ENCODE results near the gene NOP14.
"Not testable (repeated sequence)": the region's sequence is repeated elsewhere in the genome, so short reads cannot be mapped to it uniquely, and the experiment has no call there.

The NOP14 gene

DNA sequence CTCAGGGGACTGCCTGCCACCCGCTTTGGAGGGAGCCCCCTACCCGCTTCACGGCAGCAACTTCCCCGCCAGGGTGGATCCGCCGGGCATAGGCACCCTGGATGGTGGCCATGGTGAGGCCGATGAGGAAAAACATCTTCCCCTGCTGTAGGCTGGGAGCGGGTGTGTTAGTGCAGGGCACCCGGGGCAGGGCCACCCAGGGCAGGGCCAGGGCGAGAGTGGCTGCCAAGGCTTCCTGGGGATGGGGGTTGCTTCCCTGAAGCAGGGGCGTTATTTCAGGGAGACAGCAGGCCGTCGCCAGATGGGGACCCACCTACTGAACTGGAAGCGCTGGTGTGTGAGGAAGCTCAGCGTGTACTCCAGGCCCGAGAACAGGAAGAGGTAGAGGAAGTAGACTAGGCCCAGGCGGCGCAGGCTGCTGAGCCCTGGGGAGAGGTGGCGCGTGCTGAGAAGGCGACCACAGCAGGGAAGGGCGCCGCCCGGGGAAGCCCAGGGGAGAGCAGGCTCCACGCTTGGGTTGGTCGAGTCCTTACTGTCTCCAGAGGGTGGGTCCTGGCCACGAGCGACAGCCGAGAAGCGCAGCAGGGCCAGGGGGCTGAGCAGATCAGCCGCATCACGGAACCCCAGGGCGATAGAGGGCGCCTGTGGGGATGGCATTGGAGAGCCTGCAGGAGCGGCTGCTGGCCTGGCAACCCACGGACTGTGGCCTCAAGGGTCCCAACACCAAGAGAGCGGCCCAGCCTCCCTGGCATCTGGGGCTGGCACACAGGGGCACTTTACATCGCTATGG lies 31.5 kb downstream of the NOP14 start:
- DNase-seq (ENCODE audit: low spot score): no peak

DNA sequence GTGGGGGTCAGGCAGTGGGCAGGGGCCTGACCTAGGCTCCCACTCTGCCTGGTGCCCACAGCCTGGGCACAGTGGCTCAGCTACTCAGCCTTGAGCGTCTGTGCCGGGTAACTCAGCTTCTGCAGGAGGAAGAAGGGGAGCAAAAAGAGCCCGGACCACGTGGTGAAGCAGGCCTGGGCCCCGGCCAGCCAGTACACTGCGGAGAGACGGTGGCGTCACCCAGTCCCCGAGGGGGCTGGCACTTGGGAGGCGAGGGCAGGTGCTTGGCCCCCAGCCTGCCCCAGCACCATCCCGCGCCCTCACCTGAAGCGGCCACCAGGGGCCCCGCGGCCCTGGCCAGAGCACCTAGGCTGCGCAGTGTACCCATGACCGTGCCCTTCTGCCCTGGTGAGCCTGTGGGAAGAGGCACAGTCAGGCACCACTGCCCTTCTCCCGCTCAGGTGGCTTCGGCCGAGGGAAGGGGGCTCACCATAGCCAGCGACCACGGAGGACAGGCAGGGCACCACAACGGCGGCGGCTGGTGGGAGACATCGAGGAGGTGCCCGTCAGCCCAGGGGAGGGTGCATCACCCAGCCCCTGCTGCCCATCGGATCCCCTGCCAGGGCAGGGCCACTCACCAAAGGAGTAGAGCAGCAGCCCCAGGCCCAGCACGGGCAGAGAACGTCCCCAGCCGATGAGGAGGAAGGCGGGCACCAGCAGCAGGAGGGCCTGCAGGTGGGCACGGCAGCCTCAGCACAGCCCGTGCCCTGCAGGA lies 32.3 kb downstream of the NOP14 start:
- DNase-seq (ENCODE audit: low spot score): no peak

DNA sequence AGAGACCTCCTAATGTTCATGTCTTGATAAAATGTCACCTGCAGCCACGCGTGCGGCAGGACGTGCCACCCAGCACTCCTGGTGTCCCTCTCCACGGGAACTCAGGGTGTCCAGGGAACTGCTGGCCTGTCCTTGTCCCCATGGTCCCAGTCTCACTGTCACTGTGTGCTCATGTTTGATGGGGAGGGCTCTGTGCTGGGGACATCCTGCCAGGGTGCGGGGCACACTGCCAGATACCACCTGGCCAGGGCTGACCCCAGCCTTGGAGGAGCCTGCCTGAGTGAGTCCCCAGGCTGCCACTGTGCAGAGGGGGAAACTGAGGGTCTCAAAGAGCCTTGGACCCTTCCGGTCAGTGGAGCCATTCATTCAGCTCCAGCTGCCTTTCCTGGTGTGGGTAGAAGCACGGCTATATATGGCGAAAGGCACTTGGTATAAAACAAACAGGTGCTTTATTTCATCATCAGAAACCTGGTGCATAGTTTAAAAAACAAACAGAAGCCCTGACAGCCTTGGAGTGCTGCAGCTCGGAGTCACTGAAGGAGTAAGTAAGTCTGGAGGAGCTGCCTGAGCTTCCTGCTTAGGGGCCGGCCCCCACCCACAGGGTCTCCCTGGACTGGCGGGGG lies 33.0 kb downstream of the NOP14 start:
- no peak for DNase-seq (ENCODE audit: low spot score)

DNA sequence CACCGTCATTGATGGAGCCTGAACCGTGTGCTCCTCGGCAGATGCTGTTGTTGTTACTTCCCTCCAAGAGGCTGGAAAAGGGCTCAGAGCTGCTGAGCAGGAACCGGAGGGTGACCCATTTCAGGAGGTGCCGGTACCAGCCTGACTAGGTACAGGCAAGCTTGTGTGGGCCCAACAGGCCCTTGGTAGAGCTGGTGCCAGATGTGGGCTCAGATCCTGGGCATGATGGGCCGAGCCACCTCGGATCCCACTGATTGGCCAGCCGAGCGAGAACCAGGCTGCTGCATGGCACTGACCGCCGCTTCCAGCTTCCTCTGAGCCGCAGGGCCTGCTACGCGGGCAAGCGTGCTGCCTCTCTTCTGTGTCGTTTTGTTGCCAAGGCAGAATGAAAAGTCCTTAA lies 33.7 kb downstream of the NOP14 start:
- no peak for DNase-seq (ENCODE audit: low spot score)

DNA sequence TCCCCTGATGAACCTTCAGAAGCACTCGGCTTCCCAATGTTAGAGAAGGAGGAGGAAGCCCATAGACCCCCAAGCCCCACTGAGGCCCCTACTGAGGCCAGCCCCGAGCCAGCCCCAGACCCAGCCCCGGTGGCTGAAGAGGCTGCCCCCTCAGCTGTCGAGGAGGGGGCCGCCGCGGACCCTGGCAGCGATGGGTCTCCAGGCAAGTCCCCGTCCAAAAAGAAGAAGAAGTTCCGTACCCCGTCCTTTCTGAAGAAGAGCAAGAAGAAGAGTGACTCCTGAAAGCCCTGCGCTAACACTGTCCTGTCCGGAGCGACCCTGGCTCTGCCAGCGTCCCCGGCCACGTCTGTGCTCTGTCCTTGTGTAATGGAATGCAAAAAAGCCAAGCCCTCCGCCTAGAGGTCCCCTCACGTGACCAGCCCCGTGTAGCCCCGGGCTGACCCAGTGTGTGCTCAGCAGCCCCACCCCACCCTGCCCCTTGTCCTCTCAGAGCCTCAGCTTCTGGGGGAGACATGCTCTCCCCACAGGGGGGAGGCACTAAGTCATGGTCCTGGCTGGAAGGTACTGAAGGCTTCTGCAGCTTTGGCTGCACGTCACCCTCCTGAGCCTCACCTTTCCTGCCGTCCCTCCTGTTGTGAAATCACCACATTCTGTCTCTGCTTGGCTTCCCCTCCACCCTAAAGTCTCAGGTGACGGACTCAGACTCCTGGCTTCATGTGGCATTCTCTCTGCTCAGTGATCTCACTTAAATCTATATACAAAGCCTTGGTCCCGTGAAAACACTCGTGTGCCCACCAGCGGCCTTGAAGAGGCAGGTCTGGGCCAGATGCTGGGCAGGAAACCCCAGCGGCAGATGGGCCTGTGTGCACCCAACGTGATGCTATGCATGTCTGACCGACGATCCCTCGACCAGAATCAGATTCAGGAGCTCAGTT lies 34.7 kb downstream of the NOP14 start:
- no peak for DNase-seq (ENCODE audit: low spot score)

DNA sequence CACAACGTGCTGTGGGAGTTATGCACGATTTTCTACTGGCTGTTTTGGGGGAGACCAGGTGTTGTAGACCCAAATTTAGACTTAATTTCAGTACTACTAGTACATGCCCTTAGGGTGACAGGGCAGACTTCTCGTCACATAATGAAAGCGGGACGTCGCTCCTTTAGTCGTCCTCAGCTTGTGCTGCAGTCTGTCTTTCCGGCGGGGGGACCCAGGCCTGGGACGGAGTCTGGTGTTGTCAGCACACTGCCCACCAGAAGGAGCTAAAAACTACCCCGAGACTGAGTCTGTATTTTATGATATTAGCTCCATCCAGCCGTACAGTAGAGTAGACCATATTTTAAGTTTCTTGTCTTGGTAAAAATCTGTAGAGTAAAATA lies 35.5 kb downstream of the NOP14 start:
- DNase-seq (ENCODE audit: low spot score): no peak

DNA sequence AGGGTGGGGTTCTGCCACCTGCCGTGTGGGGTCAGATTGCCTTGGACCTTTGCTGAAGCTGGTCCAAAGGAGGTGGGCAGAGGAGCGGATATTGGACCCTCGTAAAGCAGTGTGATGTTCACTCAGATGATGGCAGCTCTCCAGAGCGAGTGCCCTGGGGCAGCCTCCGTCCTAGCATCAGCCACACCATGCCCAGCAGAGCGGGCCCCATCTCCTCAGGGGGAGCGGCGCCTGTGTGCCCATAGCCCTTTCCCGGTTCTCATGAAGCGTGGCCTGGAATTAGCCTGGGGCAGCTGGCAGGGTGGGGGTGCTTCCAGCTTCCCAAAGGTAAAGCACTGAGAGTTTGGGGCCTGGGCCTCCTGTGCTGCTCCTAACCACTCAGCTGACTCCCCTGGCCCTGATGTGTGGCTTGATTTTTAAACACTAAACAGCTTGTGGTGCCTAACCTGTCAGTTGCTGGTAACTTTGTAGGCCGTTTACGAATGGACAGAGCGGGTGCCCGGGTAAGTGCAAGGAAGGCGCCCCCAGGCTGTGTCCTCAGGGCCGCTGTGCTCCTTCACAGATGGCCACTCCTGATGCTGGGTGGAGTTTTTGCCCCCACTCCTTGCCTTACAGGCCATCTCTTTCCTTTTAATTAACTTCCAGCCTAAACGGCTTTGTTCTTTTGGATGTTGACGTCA lies 36.0 kb downstream of the NOP14 start:
- no peak for DNase-seq (ENCODE audit: low spot score)

DNA sequence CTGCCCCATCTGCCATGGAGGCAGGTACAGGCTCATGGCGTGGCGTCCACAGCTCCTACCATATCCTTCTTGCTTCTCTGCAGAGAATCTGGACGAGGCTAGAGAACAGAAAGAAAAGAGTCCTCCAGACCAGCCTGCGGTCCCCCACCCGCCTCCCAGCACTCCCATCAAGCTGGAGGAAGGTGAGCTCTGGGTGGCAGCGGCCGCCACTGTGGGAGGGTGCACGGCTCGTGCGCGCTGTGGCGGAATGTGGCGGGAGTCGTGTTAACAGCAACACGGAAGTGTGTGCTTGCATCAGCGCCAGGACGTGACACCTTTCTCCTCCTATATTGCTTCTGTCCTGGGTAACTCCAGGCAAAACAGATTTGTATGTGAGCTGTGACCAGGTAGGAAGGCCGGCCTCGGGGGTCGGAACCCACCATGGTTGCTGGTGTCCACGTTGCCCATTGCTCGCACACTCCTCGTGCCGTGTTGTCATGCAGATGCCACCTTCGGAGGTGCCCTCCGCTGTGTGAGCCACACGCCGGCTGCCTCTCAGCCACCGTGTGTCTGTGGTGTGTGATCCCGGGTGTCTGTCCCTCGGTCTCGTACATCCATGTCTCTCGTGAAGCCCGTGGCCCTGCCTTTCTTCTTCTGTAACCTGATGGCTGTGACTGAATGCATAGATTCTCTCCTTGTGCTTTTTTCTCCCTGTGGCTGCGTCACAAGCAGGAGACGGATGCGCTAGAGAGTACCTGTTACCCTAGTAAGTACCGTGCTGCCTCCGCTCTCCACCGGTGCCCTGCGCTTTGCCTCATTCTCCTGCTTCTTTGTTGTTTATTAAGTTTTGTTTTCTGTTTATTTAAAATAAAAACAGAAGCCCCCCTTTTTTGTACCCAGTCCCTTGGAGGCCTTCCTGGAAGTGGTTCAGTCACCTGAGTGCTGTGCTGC lies 37.0 kb downstream of the NOP14 start:
- DNase-seq (ENCODE audit: low spot score): no peak

DNA sequence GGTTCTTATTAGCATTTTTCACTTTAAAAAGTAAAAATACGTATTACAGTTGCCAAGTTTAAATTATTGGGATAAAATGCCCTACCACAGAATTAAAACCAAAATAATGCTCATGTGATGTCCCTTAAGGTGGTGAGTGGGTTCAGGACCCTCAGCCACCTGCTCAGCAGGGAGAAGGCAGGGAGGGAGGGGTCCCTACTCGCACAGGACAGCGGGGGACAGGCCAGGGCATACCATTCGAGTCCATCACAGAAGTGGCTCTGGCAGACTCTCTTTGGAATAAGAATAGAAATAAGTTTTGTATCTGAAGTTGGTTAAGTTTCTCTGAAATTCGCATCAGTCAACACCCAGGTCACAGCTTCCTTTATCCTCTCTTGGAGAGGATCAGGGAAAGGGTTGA lies 37.7 kb downstream of the NOP14 start:
- DNase-seq (ENCODE audit: low spot score): no peak

DNA sequence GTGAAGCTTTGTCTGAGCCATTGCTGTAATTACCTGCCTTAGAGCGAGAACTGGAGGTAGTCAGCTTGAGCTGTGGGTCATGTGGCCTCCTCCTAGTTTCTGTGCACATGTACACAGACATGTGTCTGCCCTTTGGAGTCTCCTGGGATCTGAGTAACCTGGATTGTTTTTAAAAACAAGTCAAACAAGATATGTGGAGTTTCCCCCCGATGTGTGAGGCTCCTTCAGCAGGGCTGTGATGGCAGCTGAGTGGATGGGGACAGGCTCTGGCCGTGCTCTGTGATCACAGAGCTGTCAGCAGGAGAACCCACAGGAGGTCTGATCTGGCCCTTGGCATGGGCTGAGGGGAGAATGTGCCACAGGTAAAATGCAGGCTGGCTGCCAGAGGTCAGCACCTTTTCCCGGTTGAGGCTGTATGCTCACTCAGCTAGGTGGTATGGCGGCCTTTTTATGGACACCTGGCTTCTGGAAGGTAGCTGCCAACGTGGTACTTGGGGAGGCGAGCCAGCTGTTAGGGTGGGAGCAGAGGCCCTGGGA lies 38.4 kb downstream of the NOP14 start:
- no peak for DNase-seq (ENCODE audit: low spot score)

DNA sequence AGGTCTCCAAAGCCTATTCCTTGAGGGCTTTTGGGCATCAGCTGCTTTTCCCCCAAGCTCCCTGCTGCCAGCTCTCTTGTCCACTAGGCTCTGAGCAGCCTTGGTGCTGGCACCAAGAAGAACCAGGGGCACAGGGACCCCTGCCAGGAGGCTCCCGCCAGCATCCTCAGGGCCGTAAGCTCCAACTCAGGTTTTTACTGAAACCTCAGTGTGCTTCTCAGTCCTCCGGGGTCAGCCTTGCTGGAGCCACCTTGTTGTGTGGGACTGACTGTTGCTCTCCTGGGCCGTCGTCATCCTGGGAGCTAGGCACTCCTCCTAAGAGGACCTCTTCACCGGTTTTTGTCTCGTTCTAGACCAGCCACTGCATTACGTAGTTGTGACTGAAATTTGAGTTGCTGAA lies 38.9 kb downstream of the NOP14 start:
- DNase-seq (ENCODE audit: low spot score): no peak

DNA sequence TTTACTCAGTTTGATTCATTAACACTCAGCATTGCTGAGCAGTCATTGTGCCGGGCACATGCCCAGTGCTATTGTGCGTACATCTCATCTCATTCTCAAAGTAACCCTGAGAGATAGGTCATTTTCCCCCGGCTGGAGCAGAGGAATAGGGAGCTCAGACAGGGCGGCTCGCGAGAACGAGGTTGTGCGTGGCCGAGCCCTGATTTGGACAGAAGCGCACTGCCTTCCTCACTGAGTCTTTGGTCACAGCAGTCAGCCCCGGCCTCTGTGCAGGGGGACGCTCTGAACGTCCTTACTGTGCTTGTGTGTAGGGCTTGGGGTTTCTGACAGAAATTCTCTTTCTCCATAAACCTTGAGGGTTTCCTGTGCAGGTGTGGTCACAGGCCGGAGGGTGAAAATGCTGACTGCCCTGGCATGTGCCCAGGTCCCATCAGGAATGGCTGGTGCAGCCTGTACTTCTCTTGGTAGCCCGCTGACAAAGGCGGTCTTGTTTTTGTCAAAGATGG lies 39.5 kb downstream of the NOP14 start:
- DNase-seq (ENCODE audit: low spot score): no peak

DNA sequence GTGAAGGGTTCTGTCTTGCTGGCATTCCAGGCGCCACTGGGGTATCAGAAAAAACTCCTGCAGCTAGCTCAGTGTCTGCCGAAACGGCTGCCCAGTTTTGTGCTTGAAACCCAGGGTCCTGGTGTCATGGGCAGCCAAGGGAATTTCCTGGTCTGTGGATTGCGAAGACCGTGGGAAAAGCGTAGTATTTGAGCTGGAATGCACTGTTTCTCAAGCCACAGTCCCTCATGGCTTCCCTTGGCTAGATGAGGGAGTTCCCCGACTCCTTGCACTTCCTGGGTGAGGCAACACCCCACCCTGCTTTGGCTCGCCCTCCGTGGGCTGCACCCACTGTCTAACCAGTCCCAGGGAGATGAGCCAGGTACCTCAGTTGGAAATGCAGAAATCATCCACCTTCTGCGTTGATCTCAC lies 40.1 kb downstream of the NOP14 start:
- DNase-seq (ENCODE audit: low spot score): no peak

DNA sequence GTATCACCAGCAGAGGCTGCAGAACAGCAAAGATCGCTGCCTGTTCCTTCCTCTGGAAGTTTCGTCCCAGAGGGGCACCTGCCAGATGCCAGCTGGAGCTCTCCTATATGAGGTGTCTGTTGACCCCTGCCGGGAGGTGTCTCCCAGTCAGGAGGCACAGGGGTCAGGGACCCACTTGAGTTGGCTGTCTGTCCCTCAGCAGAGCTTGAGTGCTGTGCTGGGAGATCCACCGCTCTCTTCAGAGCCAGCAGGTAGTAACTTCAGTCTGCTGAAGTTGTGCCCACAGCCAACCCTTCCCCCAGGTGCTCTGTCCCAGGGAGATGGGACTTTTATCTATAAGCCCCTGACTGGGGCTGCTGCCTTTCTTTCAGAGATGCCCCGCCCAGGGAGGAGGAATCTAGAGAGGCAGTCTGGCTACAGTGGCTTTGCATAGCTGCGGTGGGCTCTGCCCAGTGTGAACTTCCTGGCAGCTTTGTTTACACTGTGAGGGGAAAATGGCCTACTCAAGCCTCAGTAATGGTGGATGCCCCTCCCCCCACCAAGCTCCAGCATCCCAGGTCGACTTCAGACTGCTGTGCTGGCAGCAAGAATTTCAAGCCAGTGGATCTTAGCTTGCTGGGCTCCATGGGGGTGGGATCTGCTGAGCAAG lies 40.6 kb downstream of the NOP14 start:
- DNase-seq (ENCODE audit: low spot score): not testable (repeated sequence)

DNA sequence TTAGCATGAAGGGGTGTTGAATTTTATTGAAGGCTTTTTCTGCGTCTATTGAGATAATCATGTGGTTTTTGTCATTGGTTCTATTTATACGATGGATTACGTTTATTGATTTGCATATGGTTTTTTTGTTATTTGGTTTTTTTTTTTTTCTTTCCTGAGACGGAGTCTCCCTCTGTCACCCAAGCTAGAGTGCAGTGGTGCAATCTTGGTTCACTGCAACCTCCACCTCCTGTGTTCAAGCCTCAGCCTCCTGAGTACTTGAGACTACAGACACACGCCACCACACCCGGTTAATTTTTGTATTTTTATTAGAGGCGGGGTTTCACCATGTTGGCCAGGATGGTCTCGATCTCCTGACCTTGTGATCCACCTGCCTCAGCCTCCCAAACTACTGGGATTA lies 44.5 kb downstream of the NOP14 start:
- not testable (repeated sequence) for DNase-seq (ENCODE audit: low spot score)

DNA sequence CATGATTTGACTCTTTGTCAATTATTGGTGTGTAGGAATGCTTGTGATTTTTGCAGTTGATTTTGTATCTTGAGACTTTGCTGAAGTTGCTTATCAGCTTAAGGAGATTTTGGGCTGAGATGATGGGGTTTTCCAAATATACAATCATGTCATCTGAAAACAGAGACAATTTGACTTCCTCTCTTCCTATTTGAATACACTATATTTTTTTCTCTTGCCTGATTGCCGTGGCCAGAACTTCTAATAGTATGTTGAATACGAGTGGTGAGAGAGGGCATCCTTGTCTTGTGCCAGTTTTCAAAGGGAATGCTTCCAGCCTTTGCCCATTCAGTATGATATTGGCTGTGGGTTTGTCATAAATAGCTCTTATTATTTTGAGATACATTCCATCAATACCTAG lies 44.9 kb downstream of the NOP14 start:
- DNase-seq (ENCODE audit: low spot score): not testable (repeated sequence)

DNA sequence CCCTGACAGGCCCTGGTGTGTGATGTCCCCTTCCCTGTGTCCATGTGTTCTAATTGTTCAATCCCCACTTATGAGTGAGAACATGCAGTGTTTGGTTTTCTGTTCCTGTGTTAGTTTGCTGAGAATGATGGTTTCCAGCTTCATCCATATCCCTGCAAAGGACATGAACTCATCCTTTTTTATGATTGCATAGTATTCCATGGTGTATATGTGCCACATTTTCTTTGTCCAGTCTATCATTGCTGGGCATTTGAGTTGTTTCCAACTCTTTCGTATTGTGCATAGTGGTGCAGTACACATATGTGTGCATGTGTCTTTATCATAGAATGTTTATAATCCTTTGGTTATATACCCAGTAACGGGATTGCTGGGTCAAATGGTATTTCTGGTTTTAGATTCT lies 46.5 kb downstream of the NOP14 start:
- DNase-seq (ENCODE audit: low spot score): not testable (repeated sequence)

DNA sequence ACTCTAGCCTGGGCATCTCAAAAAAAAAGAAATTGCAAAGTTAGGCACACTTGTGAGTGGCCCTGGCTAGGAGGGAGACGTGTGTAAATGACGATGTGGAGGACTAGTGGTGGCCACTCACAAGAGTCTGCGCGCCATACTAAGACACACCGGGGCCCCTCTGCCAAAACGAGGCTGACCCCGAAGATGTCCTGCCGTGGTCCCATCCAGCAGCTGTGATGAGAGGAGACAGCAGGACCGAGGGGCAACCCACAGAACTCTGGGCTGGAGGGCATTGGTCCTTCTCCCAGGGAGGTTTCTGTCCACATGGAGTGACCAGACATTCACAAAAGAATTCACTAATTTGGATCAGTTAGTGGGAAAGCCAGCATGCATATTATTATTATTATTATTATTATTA lies 47.4 kb downstream of the NOP14 start:
- no peak for DNase-seq (ENCODE audit: low spot score)
